Measurements from ENCODE around the gene SKAP2. TPM values are rescaled to one million over a fixed set of nuclear protein-coding genes. Genes with fewer than 3 reads are reported as not detected.

The SKAP2 gene
- total and polyA plus RNA-seq, 2 of the 4 experiments (the other 2 are of a cell fraction), result 5.7 to 7.4 TPM

DNA sequence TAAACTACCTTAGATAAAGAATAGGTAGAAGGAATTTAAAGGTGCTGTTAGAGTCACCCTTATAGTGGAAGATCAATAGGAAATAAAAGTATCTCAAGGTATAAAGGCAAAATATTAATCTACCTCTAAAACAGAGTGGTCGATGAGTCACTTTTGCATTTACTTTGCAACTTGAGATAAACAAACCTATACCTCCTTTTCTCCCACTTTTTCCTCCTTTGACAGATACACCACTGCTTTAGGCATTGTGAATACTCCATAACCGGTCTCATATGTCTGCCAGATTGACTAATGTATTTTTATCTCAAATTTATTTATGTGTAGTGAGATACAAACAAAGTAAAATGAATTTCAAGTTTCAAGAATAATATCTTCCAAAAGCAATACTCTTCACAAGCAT lies 193.5 kb downstream of the SKAP2 start:
- no peak overlapping the region for H3K14ac ChIP-seq (replicated peaks; ENCODE audit: low read depth, low read length)
- H3K4me2 ChIP-seq (ENCODE audit: low read depth, low read length), result no peak overlapping the region
- H3K9me3 ChIP-seq (ENCODE audit: control insufficient read depth, insufficient read depth, low read length), result no peaks in the 10 kb centered on the region
- no peak overlapping the region for H3K4me3 ChIP-seq (ENCODE audit: insufficient read depth, low read depth, low read length)
- no peak overlapping the region for H2BK15ac ChIP-seq (ENCODE audit: low read depth, low read length)
- no peak overlapping the region for H2BK20ac ChIP-seq (ENCODE audit: low read depth, low read length)
- H4K5ac ChIP-seq (ENCODE audit: low read depth, low read length), result no peak overlapping the region
- no peak overlapping the region for H3K27ac ChIP-seq (ENCODE audit: insufficient read depth, low read length)
- intact Hi-C loops (cut with micrococcal nuclease), result no loop called here
- H3K56ac ChIP-seq (ENCODE audit: extremely low read depth, insufficient read depth, low read length), result no peak overlapping the region
- WGBS, 2 experiments (ENCODE audit: extremely low coverage in 2 of 2, insufficient read length in 1 of 2), result no CpG with 5 or more reads among the region's 2 CpGs
- ATAC-seq (ENCODE audit: low read depth) (no peak), DNase-seq (no peak)
- in situ Hi-C loops (cut with MboI; ENCODE audit: low sequenced_read_pairs), result loop anchor here (10.0 to 25.0 kb wide), 3 partner anchors 459 to 776 kb away; partner anchors contain the start of genes CBX3 and HNRNPA2B1
- TF ChIP-seq CHD1 (IDR thresholded peaks at IDR 0.05; ENCODE audit: low read depth, low read length) (no peak), POLR2A (IDR thresholded peaks at IDR 0.05; ENCODE audit: low read depth, low read length) (no peak), CEBPB (IDR thresholded peaks at IDR 0.05; ENCODE audit: low read depth, low read length) (no peak), SMC3 (IDR thresholded peaks at IDR 0.05; ENCODE audit: low read depth, low read length) (no peak), NFE2L2 (IDR thresholded peaks at IDR 0.05; ENCODE audit: low read depth, low read length) (no peak), MXI1 (IDR thresholded peaks at IDR 0.05; ENCODE audit: borderline replicate concordance, low read depth, low read length) (no peak)
- TF ChIP-seq, protein P1, sequence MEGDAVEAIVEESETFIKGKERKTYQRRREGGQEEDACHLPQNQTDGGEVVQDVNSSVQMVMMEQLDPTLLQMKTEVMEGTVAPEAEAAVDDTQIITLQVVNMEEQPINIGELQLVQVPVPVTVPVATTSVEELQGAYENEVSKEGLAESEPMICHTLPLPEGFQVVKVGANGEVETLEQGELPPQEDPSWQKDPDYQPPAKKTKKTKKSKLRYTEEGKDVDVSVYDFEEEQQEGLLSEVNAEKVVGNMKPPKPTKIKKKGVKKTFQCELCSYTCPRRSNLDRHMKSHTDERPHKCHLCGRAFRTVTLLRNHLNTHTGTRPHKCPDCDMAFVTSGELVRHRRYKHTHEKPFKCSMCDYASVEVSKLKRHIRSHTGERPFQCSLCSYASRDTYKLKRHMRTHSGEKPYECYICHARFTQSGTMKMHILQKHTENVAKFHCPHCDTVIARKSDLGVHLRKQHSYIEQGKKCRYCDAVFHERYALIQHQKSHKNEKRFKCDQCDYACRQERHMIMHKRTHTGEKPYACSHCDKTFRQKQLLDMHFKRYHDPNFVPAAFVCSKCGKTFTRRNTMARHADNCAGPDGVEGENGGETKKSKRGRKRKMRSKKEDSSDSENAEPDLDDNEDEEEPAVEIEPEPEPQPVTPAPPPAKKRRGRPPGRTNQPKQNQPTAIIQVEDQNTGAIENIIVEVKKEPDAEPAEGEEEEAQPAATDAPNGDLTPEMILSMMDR (conservative IDR thresholded peaks at IDR 0.05; ENCODE audit: low read depth, low read length), result no peak
- TF ChIP-seq, protein P2, sequence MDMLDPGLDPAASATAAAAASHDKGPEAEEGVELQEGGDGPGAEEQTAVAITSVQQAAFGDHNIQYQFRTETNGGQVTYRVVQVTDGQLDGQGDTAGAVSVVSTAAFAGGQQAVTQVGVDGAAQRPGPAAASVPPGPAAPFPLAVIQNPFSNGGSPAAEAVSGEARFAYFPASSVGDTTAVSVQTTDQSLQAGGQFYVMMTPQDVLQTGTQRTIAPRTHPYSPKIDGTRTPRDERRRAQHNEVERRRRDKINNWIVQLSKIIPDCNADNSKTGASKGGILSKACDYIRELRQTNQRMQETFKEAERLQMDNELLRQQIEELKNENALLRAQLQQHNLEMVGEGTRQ (IDR thresholded peaks at IDR 0.05; ENCODE audit: low read depth, low read length), result no peak
- peaks cover 2% of the 10 kb centered on the region; the same call in 1 of the 2 replicates for H3K9me1 ChIP-seq (ENCODE audit: insufficient read depth, low read length)
- dilution Hi-C loops (cut with HindIII; ENCODE audit: low sequenced_read_pairs, unreplicated experiment), result no loop called here
- no peak overlapping the region for H3K18ac ChIP-seq (ENCODE audit: low read depth, low read length)
- H4K8ac ChIP-seq (ENCODE audit: low read depth in 2 of 2, low read length in 2 of 2), result no peak overlapping the region
- no peak overlapping the region for H2BK5ac ChIP-seq (ENCODE audit: low read depth, low read length, poor library complexity, severe bottlenecking)
- H3K9ac ChIP-seq (ENCODE audit: low read depth, low read length), result no peak overlapping the region
- no peak overlapping the region for H3K4ac ChIP-seq (ENCODE audit: low read depth, low read length)
- no peak overlapping the region for H3K23ac ChIP-seq (ENCODE audit: low read depth, low read length)
- no peak overlapping the region for H2AK9ac ChIP-seq (replicated peaks; ENCODE audit: low read depth, low read length, poor library complexity)
- no peak overlapping the region for H2AFZ ChIP-seq (replicated peaks; ENCODE audit: low read length, poor library complexity)
- no peaks in the 10 kb centered on the region for H3K79me1 ChIP-seq (ENCODE audit: low read depth in 1 of 2, low read length in 2 of 2)
- no TSS peak for BruUV-seq (replicated peaks)
- H3K4me1 ChIP-seq (ENCODE audit: control insufficient read depth, insufficient read depth, low read length), result peaks cover 5% of the 10 kb centered on the region
- H4K91ac ChIP-seq (ENCODE audit: insufficient read depth, low read depth, low read length), result no peak overlapping the region
- no peak overlapping the region for H2AK5ac ChIP-seq (ENCODE audit: low read depth, low read length)
- H3K27me3 ChIP-seq (ENCODE audit: control insufficient read depth, insufficient read depth, low read length), result no peaks in the 10 kb centered on the region
- no peaks in the 10 kb centered on the region for H4K20me1 ChIP-seq (ENCODE audit: insufficient read depth, low read length)
- CTCF ChIA-PET, result interaction anchor here (0.8 kb wide), 1 partner anchor 301 kb away, joined by 3 read pairs; no protein-coding TSS in a partner anchor
- no peak overlapping the region for H2BK120ac ChIP-seq (ENCODE audit: low read depth, low read length)
- POLR2A ChIA-PET (ENCODE audit: unreplicated experiment), result no interaction called here
- H3K36me3 ChIP-seq (ENCODE audit: control insufficient read depth, insufficient read depth, low read length), result no peaks in the 10 kb centered on the region
